HS-5 (cell line): ENCODE measurements around the gene GBF1.
A peak's percentile ranks its signal among the peaks of the same experiment; 100 is the strongest.
"Not testable (repeated sequence)": the region's sequence is repeated elsewhere in the genome, so short reads cannot be mapped to it uniquely, and the experiment has no call there.

Source experiments
- DNase-seq: peaks from one replicate; pipeline ENCODE4 v3.0.0-alpha.2; 2012; ENCODE audit warnings: low read depth

The GBF1 gene

GRCh38 chr10:102231357-102232318 is 13.7 kb upstream of the GBF1 start:
- DNase-seq, result no peak

- no peak for DNase-seq
These were observed 11.3 kb upstream of the GBF1 start for GRCh38 chr10:102233997-102234396.

GRCh38 chr10:102234888-102235597 is 10.3 kb upstream of the GBF1 start:
- no peak for DNase-seq

- DNase-seq, result no peak
These were observed 9.8 kb upstream of the GBF1 start for GRCh38 chr10:102235598-102235920.

GRCh38 chr10:102236006-102236405 is 9.3 kb upstream of the GBF1 start:
- no peak for DNase-seq

- DNase-seq, result no peak
These were observed 7.5 kb upstream of the GBF1 start for GRCh38 chr10:102237711-102238252.

GRCh38 chr10:102240467-102241031 is 4.8 kb upstream of the GBF1 start:
- DNase-seq, result no peak

- DNase-seq, result no peak
These were observed 4.3 kb upstream of the GBF1 start for GRCh38 chr10:102241032-102241443.

- DNase-seq, result peak; percentile 39
These were observed 3.8 kb upstream of the GBF1 start, which contains the start of gene PITX3 for GRCh38 chr10:102241444-102242117. PITX3 (minus strand) TSS chr10:102241512; CDS start chr10:102232080, 9,432 bp downstream.

GRCh38 chr10:102242118-102242485 is 3.2 kb upstream of the GBF1 start:
- no peak for DNase-seq

- DNase-seq, result peak; percentile 86
These were observed 2.0 kb upstream of the GBF1 start for GRCh38 chr10:102243309-102243708.

- DNase-seq, result no peak
These were observed 560 bp downstream of the GBF1 start for GRCh38 chr10:102245932-102246251.

GRCh38 chr10:102246261-102246660 is 929 bp downstream of the GBF1 start:
- no peak for DNase-seq

- no peak for DNase-seq
These were observed 2.4 kb downstream of the GBF1 start for GRCh38 chr10:102247734-102248133.

GRCh38 chr10:102252508-102252907 is 7.2 kb downstream of the GBF1 start:
- DNase-seq, result not testable (repeated sequence)

GRCh38 chr10:102254426-102254825 is 9.1 kb downstream of the GBF1 start:
- DNase-seq, result no peak

GRCh38 chr10:102255404-102255803 is 10.1 kb downstream of the GBF1 start:
- no peak for DNase-seq

GRCh38 chr10:102261196-102261595 is 15.9 kb downstream of the GBF1 start:
- DNase-seq, result no peak

GRCh38 chr10:102261842-102262241 is 16.5 kb downstream of the GBF1 start:
- no peak for DNase-seq

- no peak for DNase-seq
These were observed 17.5 kb downstream of the GBF1 start for GRCh38 chr10:102262744-102263370.

- no peak for DNase-seq
These were observed 19.0 kb downstream of the GBF1 start for GRCh38 chr10:102264371-102264770.

- no peak for DNase-seq
These were observed 21.3 kb downstream of the GBF1 start for GRCh38 chr10:102266670-102267069.
